Measurements from ENCODE around the gene BIRC7.

BIRC7 gene

GRCh38 chr20:63223826-63224207 lies 11.9 kb upstream of the BIRC7 start:
- DNase-seq (ENCODE audit: extremely low read depth in 1 of 2, low read depth in 1 of 2): no peak

- no peak for DNase-seq (ENCODE audit: extremely low read depth in 1 of 2, low read depth in 1 of 2)
Observed at GRCh38 chr20:63224412-63225081, 11.2 kb upstream of the BIRC7 start.

- no peak for DNase-seq (ENCODE audit: extremely low read depth in 1 of 2, low read depth in 1 of 2)
Observed at GRCh38 chr20:63225082-63225454, 10.6 kb upstream of the BIRC7 start.

- DNase-seq (ENCODE audit: extremely low read depth in 1 of 2, low read depth in 1 of 2): no peak
Observed at GRCh38 chr20:63226042-63226943, 9.4 kb upstream of the BIRC7 start.

GRCh38 chr20:63227260-63227659 lies 8.4 kb upstream of the BIRC7 start:
- no peak for DNase-seq (ENCODE audit: extremely low read depth in 1 of 2, low read depth in 1 of 2)

GRCh38 chr20:63228806-63229205 lies 6.9 kb upstream of the BIRC7 start:
- no peak for DNase-seq (ENCODE audit: extremely low read depth in 1 of 2, low read depth in 1 of 2)

- DNase-seq (ENCODE audit: extremely low read depth in 1 of 2, low read depth in 1 of 2): no peak
Observed at GRCh38 chr20:63230800-63231268, 4.9 kb upstream of the BIRC7 start.

GRCh38 chr20:63232235-63233060 lies 3.3 kb upstream of the BIRC7 start:
- DNase-seq (ENCODE audit: extremely low read depth in 1 of 2, low read depth in 1 of 2): no peak

- DNase-seq (ENCODE audit: extremely low read depth in 1 of 2, low read depth in 1 of 2): no peak
Observed at GRCh38 chr20:63233061-63233344, 2.7 kb upstream of the BIRC7 start.

- no peak for DNase-seq (ENCODE audit: extremely low read depth in 1 of 2, low read depth in 1 of 2)
Observed at GRCh38 chr20:63233924-63234323, 1.8 kb upstream of the BIRC7 start.

GRCh38 chr20:63234693-63235398 lies 859 bp upstream of the BIRC7 start:
- DNase-seq (ENCODE audit: extremely low read depth in 1 of 2, low read depth in 1 of 2): no peak

- DNase-seq (ENCODE audit: extremely low read depth in 1 of 2, low read depth in 1 of 2): no peak
Observed at GRCh38 chr20:63236116-63236837, 572 bp downstream of the BIRC7 start.

GRCh38 chr20:63238031-63238430 lies 2.3 kb downstream of the BIRC7 start:
- no peak for DNase-seq (ENCODE audit: extremely low read depth in 1 of 2, low read depth in 1 of 2)

- no peak for DNase-seq (ENCODE audit: extremely low read depth in 1 of 2, low read depth in 1 of 2)
Observed at GRCh38 chr20:63238514-63239125, 2.9 kb downstream of the BIRC7 start.

GRCh38 chr20:63239431-63239830 lies 3.7 kb downstream of the BIRC7 start:
- no peak for DNase-seq (ENCODE audit: extremely low read depth in 1 of 2, low read depth in 1 of 2)

GRCh38 chr20:63240004-63240403 lies 4.3 kb downstream of the BIRC7 start:
- no peak for DNase-seq (ENCODE audit: extremely low read depth in 1 of 2, low read depth in 1 of 2)

- DNase-seq (ENCODE audit: extremely low read depth in 1 of 2, low read depth in 1 of 2): no peak
Observed at GRCh38 chr20:63241272-63241671, 5.6 kb downstream of the BIRC7 start.

GRCh38 chr20:63242736-63243135 lies 7.0 kb downstream of the BIRC7 start:
- no peak for DNase-seq (ENCODE audit: extremely low read depth in 1 of 2, low read depth in 1 of 2)

- DNase-seq (ENCODE audit: extremely low read depth in 1 of 2, low read depth in 1 of 2): no peak
Observed at GRCh38 chr20:63243604-63244247, 8.0 kb downstream of the BIRC7 start.

All from stimulated activated CD8-positive, alpha-beta memory T cell treated with anti-CD3 and anti-CD28 coated beads, Interleukin-7, amount 100 ng/mL, for 48 hours (primary cell).